HFFc6 (cell line): ENCODE results near the gene C11orf24. TPM values are rescaled to one million over a fixed set of nuclear protein-coding genes. Genes with fewer than 3 reads are reported as not detected.

Experiments
- DNase-seq: peaks from one replicate; pipeline ENCODE4 v3.0.0-alpha.2; 2018
- H3K27ac Mint-ChIP-seq: 2 replicates; pipeline ENCODE4 v1.8.0; 2020; ENCODE audit warnings: mild to moderate bottlenecking, mixed read lengths
- H3K27me3 Mint-ChIP-seq: 2 replicates; pipeline ENCODE4 v1.8.0; 2021; ENCODE audit warnings: mild to moderate bottlenecking, moderate library complexity, mixed read lengths; ENCODE audit not compliant: insufficient read depth
- H3K36me3 Mint-ChIP-seq: 2 replicates; pipeline ENCODE4 v1.8.0; 2021; ENCODE audit warnings: low read depth, mixed read lengths
- H3K4me1 Mint-ChIP-seq: 2 replicates; pipeline ENCODE4 v1.8.0; 2020; ENCODE audit warnings: low read depth, mixed read lengths
- H3K4me3 Mint-ChIP-seq: 2 replicates; pipeline ENCODE4 v1.8.0; 2020; ENCODE audit warnings: mild to moderate bottlenecking, moderate library complexity, mixed read lengths
- H3K9me3 Mint-ChIP-seq: 2 replicates; pipeline ENCODE4 v1.8.0; 2020; ENCODE audit warnings: mild to moderate bottlenecking, mixed read lengths
- total RNA-seq, 6 experiments: library from RNA; stranded (reverse); fragmentation: NEBNext Ultra II Directional; extraction: Animal tissue kit (Norgen Biotek cat#: 25700); gene quantifications; 2 replicates in 1 of 6; 3 replicates in 5 of 6; pipeline ENCODE4 v1.2.3, GENCODE V29; 2021
- TF ChIP-seq, protein P1 (sequence below): fragments of 200-600 bp; sonication (generic); IDR thresholded peaks from 2 replicates; pipeline ENCODE4 v1.5.0; 2021; ENCODE audit warnings: antibody characterized with exemption, mild to moderate bottlenecking

Gene C11orf24
- total RNA-seq, 6 experiments from 2014 or later = 88.4 to 126 (median 101) TPM

DNA sequence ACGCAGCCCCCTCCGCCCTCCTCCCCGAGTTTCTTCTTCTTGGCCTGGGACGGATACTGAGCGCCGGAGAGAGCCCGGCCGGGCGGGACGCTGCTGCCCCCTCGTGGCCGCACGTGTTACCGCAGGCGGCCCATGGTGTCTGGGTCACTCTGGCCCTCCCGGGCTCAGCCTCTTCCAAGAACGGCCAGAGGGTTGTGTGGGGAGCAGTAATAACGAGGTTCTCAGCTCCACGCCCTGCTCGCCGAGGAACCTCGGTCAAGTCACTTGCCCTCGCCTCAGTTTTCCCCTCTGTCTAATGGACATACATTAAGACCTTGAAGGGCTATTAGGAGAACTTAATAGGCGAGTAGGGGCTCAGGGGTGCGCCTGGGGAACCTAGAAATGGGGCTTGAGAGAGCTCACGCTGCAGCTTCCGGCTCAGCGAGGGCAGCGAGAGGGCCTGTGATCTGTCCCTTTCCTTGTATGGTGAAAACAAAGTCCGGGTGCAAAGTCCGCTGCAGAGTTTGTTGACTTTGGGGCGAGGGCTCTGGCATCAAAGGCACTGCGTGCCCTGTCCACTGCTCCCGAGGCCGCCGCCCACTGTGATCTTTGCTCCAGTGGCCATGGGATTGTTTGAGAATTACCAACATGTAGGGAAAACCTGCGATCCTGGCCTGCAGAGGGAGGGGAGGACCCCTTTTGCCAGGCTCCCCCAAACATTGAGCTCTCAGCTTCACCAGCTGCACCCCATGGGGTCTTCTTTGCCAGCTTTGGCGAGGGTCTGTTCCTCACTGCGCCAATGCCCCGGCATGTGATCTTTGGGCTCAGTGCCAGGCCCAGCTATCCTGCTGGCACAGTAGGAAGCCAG lies 26.3 kb upstream of the C11orf24 start:
- TF ChIP-seq, protein P1, sequence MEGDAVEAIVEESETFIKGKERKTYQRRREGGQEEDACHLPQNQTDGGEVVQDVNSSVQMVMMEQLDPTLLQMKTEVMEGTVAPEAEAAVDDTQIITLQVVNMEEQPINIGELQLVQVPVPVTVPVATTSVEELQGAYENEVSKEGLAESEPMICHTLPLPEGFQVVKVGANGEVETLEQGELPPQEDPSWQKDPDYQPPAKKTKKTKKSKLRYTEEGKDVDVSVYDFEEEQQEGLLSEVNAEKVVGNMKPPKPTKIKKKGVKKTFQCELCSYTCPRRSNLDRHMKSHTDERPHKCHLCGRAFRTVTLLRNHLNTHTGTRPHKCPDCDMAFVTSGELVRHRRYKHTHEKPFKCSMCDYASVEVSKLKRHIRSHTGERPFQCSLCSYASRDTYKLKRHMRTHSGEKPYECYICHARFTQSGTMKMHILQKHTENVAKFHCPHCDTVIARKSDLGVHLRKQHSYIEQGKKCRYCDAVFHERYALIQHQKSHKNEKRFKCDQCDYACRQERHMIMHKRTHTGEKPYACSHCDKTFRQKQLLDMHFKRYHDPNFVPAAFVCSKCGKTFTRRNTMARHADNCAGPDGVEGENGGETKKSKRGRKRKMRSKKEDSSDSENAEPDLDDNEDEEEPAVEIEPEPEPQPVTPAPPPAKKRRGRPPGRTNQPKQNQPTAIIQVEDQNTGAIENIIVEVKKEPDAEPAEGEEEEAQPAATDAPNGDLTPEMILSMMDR = peak; percentile 97
- Mint-ChIP-seq H3K4me1 (peaks cover 5% of the 10 kb centered on the region), H3K9me3 (no peaks in the 10 kb centered on the region), H3K27me3 (peaks cover 3% of the 10 kb centered on the region; the same call in 1 of the 2 replicates), H3K4me3 (no peak overlapping the region), H3K27ac (no peak overlapping the region), H3K36me3 (no peaks in the 10 kb centered on the region)
- DNase-seq = peak; percentile 54

DNA sequence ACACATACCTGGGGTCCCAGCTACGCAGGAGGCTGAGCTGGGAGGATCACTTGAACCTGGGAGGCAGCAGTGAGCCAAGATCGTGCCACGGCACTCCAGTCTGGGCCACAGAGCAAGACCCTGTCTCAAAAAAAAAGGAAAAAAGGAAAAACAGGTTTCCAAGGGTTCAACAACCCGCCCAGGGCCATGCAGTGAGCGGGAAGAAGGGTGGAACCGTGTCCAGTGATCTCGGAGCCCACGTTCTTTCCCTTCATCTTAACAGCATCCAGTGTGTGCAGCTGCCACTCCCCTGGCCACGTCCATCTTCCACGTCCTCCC lies 25.7 kb upstream of the C11orf24 start:
- peaks cover 3% of the 10 kb centered on the region; the same call in 1 of the 2 replicates for H3K27me3 Mint-ChIP-seq
- TF ChIP-seq, protein P1 = no peak
- no peak overlapping the region for H3K4me3 Mint-ChIP-seq
- H3K36me3 Mint-ChIP-seq = no peaks in the 10 kb centered on the region
- H3K4me1 Mint-ChIP-seq = no peaks in the 10 kb centered on the region; the same call in 1 of the 2 replicates
- no peak overlapping the region for H3K27ac Mint-ChIP-seq
- H3K9me3 Mint-ChIP-seq = no peaks in the 10 kb centered on the region
- DNase-seq = no peak

GRCh38 chr11:68297052-68297378 lies 25.2 kb upstream of the C11orf24 start:
- DNase-seq = no peak
- Mint-ChIP-seq H3K4me3 (no peak overlapping the region), H3K9me3 (no peaks in the 10 kb centered on the region), H3K36me3 (no peaks in the 10 kb centered on the region), H3K27ac (no peak overlapping the region), H3K27me3 (peaks cover 3% of the 10 kb centered on the region; the same call in 1 of the 2 replicates), H3K4me1 (no peaks in the 10 kb centered on the region)
- TF ChIP-seq, protein P1 = no peak

- H3K9me3 Mint-ChIP-seq = no peaks in the 10 kb centered on the region
- no peak overlapping the region for H3K27ac Mint-ChIP-seq
- peaks cover 3% of the 10 kb centered on the region; the same call in 1 of the 2 replicates for H3K27me3 Mint-ChIP-seq
- DNase-seq = no peak
- no peak overlapping the region for H3K4me3 Mint-ChIP-seq
- no peaks in the 10 kb centered on the region for H3K36me3 Mint-ChIP-seq
- no peaks in the 10 kb centered on the region for H3K4me1 Mint-ChIP-seq
- TF ChIP-seq, protein P1 = no peak
Observed at GRCh38 chr11:68296344-68297051, 24.7 kb upstream of the C11orf24 start.

GRCh38 chr11:68295940-68296339 lies 24.2 kb upstream of the C11orf24 start:
- H3K9me3 Mint-ChIP-seq = no peaks in the 10 kb centered on the region
- no peak for DNase-seq
- H3K27me3 Mint-ChIP-seq = peaks cover 3% of the 10 kb centered on the region; the same call in 1 of the 2 replicates
- TF ChIP-seq, protein P1 = no peak
- no peak overlapping the region for H3K27ac Mint-ChIP-seq
- no peak overlapping the region for H3K4me3 Mint-ChIP-seq
- no peaks in the 10 kb centered on the region for H3K36me3 Mint-ChIP-seq
- no peaks in the 10 kb centered on the region for H3K4me1 Mint-ChIP-seq
